ENCODE results near the gene PSORS1C2.
A peak's percentile ranks its signal among the peaks of the same experiment; 100 is the strongest.
"Not testable (repeated sequence)": the region's sequence is repeated elsewhere in the genome, so short reads cannot be mapped to it uniquely, and the experiment has no call there.

Gene PSORS1C2

DNA sequence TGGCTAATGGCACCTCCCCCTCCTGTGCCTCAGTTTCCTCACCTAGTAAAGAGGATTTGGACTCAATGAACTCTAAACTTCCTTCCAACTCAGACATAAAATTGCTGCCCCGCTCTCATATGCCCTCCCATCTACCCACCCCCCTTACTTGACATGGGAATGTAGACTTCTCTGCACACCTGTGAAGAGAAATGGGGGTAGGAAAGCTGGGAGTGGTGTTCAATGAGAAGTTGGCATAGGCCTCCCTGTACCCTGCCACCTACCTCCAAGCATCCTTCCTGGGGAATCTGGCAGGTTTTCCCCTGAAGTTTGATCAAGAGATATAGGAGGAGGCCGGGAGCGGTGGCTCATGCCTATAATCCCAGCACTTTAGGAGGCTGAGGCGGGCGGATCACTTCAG lies 35.5 kb upstream of the PSORS1C2 start:
- Histone ChIP-seq H3K4me1 (ENCODE audit: control insufficient read depth, insufficient read depth, low read length, poor library complexity, severe bottlenecking) (peaks cover 41% of the 10 kb centered on the region), H3K4me3 (ENCODE audit: extremely low read depth, insufficient read depth, low read length, poor library complexity, severe bottlenecking) (peak overlapping the region; percentile 36), H3K9me3 (ENCODE audit: control insufficient read depth, low read length) (no peaks in the 10 kb centered on the region), H3K27ac (ENCODE audit: low read depth, low read length, severe bottlenecking) (no peak overlapping the region), H3K36me3 (ENCODE audit: control insufficient read depth, insufficient read depth, low read length) (no peaks in the 10 kb centered on the region)
- WGBS, 2 experiments (ENCODE audit: insufficient coverage in 2 of 2) = 92 to 100% methylated on average over 2 of the region's 5 CpGs

DNA sequence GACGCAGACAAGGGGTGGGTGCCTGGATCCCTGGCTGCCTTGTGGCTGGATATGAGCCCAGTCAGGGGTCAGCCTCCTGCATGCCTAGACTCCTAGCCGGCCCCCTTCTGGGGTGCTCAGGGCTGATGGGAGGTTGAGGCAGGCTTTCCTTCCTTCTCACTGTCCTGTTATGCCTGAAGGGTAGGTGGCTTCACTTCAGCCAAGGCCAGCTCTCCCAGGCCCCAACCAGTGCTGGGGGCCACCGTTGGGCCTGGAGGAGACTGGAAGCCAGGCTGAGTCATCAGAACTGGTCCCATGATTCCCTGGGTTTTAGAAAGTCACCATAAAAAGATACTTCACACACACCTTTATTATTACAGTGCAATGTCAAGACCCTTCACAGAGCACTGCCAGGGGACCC lies 34.5 kb upstream of the PSORS1C2 start:
- Histone ChIP-seq H3K9me3 (ENCODE audit: control insufficient read depth, low read length) (no peaks in the 10 kb centered on the region), H3K4me3 (ENCODE audit: extremely low read depth, insufficient read depth, low read length, poor library complexity, severe bottlenecking) (peak overlapping the region; percentile 36), H3K27ac (ENCODE audit: low read depth, low read length, severe bottlenecking) (no peak overlapping the region), H3K36me3 (ENCODE audit: control insufficient read depth, insufficient read depth, low read length) (no peaks in the 10 kb centered on the region), H3K4me1 (ENCODE audit: control insufficient read depth, insufficient read depth, low read length, poor library complexity, severe bottlenecking) (peaks cover 36% of the 10 kb centered on the region)
- WGBS, 2 experiments (ENCODE audit: insufficient coverage in 2 of 2) = 58 to 72% methylated on average over 2 of the region's 3 CpGs

DNA sequence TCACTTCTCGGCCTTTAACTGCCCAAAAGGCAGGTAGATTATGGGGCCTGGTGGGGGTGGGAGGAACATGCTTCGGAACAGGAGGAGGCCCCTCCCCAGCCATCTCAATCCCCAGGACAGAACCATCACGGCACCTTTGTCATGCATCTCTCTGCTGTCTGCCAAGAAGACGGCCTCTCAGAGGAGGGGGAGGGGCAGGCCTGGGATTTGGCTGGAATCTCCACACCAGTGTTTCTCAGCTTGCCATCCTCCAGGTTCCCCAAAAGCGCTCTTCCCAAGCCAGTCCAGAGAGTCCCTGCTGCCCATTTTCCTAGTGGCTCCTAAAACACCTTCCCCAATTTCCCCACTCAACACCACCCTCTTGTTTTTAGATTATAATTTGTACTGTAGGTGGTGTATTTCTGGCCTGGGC lies 34.1 kb upstream of the PSORS1C2 start:
- Histone ChIP-seq H3K9me3 (ENCODE audit: control insufficient read depth, low read length) (no peaks in the 10 kb centered on the region), H3K4me1 (ENCODE audit: control insufficient read depth, insufficient read depth, low read length, poor library complexity, severe bottlenecking) (peaks cover 37% of the 10 kb centered on the region), H3K27ac (ENCODE audit: low read depth, low read length, severe bottlenecking) (no peak overlapping the region), H3K36me3 (ENCODE audit: control insufficient read depth, insufficient read depth, low read length) (no peaks in the 10 kb centered on the region), H3K4me3 (ENCODE audit: extremely low read depth, insufficient read depth, low read length, poor library complexity, severe bottlenecking) (peak overlapping the region; percentile 36)
- 43 to 61% methylated on average over 2 to 3 of the region's 5 CpGs for WGBS, 2 experiments (ENCODE audit: insufficient coverage in 2 of 2)

DNA sequence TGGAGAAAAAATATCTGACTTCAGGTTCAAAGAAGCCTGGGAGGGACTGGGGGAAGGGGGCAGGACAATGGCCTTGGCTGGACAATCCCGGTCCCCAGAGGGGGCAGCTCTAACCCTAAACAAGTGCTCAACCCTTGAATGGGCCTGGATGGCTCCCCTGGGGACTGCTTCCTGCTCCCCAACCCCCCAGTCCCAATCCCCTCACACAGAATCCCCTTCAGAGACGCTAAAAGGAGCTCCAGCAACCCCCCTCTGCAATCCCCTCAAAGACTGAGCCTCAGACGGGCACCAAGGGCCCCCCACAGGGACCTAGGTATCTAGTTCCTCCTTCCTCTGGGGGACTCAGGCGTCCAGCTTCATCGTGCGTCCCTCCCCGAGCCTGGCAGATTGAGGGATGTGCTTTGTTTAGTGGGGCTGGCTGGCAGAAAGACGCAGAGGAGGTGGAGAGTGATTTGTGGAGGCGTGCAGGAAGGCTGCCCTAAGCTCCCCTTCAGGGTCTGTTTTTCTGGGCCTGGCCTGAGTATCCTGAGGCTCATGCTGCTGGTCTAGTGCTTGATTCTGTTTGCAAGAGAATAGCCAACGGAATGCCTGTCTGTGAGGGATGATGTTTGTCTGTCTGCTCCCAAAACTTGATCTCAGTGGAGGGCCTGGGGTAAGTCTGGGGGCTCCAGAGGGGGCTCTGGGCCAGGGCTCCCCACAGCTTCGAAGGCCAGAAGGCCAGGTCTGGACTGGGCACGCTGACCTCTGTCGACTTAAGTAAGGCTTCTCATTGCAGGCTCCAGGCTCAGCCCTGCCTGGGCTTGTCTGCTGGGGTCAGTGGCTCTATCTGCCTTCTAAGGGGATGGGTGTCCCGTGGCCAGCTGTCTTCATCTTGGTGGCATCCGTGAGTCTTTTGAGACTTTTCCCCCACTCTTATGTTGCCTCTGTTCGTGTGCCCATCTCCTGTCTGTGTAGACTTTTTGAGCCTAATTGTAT lies 33.4 kb upstream of the PSORS1C2 start:
- Histone ChIP-seq H3K4me3 (ENCODE audit: extremely low read depth, insufficient read depth, low read length, poor library complexity, severe bottlenecking) (peak overlapping the region; percentile 36), H3K4me1 (ENCODE audit: control insufficient read depth, insufficient read depth, low read length, poor library complexity, severe bottlenecking) (peaks cover 37% of the 10 kb centered on the region), H3K27ac (ENCODE audit: low read depth, low read length, severe bottlenecking) (no peak overlapping the region), H3K9me3 (ENCODE audit: control insufficient read depth, low read length) (no peaks in the 10 kb centered on the region), H3K36me3 (ENCODE audit: control insufficient read depth, insufficient read depth, low read length) (no peaks in the 10 kb centered on the region)
- 18 to 22% methylated on average over 11 to 12 of the region's 16 CpGs for WGBS, 2 experiments (ENCODE audit: insufficient coverage in 2 of 2)

DNA sequence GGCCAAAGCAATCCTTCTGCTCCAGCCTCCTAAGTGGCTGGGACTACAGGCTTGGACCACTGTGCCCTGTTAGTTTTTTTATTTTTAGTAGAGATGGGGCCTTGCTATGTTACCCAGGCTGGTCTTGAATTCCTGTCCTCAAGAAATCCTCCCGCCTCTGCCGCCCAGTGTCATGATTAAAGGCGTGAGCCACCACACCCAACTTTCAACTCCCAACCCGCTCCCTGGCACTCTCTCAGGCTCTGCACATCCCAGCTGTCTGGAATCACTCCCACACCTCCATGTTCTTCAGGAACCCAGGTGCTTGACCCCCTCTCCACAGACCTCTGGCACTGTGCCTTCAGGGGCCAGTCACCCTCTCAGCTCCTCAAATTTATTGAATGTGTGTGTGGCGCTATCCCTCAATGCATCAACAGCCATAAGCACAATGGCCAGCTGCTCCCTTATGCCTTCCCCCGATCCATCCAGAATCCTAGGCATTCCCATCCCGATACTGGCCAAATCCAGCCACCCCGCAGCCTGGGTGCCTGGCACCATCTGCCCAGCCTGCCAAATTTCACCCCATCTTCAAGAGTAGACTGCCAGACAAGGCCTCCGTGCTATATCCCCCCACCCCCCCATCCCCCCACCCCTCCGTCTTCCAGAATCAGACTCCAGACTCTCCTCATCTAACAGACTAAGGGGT lies 32.3 kb upstream of the PSORS1C2 start:
- Histone ChIP-seq H3K27ac (ENCODE audit: low read depth, low read length, severe bottlenecking) (no peak overlapping the region), H3K4me3 (ENCODE audit: extremely low read depth, insufficient read depth, low read length, poor library complexity, severe bottlenecking) (peak overlapping the region; percentile 36), H3K9me3 (ENCODE audit: control insufficient read depth, low read length) (no peaks in the 10 kb centered on the region), H3K36me3 (ENCODE audit: control insufficient read depth, insufficient read depth, low read length) (no peaks in the 10 kb centered on the region), H3K4me1 (ENCODE audit: control insufficient read depth, insufficient read depth, low read length, poor library complexity, severe bottlenecking) (peaks cover 32% of the 10 kb centered on the region)
- 87 to 98% methylated on average over 6 to 8 of the region's 10 CpGs for WGBS, 2 experiments (ENCODE audit: insufficient coverage in 2 of 2)

DNA sequence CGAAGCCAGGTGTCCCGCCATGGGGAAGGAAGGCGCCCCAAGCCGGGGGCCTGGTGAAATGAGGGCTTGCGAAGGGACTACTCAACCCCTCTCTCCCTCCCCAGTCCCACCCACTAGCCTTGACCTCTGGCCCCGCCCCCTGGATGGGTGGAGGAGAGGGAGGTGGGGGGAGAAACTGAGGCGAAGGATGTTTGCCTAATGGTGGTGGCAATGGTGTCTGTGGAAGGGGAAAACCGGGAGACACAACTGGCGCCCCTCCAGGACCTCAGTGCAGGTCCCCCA lies 31.7 kb upstream of the PSORS1C2 start, which contains the start of gene POU5F1:
POU5F1 (minus strand) TSS at position 83 of the 282 bp plus-strand sequence; CDS start at position 21, 62 bp downstream.
- H3K4me3 ChIP-seq (ENCODE audit: extremely low read depth, insufficient read depth, low read length, poor library complexity, severe bottlenecking) = peak within 1 kb of the TSS; percentile 36
- peaks cover 28% of the 10 kb centered on the region for H3K4me1 ChIP-seq (ENCODE audit: control insufficient read depth, insufficient read depth, low read length, poor library complexity, severe bottlenecking)
- no peaks in the 10 kb centered on the region for H3K36me3 ChIP-seq (ENCODE audit: control insufficient read depth, insufficient read depth, low read length)
- 35 to 40% methylated on average over 1 to 2 of the region's 9 CpGs for WGBS, 2 experiments (ENCODE audit: insufficient coverage in 2 of 2)
- H3K27ac ChIP-seq (ENCODE audit: low read depth, low read length, severe bottlenecking) = no peak within 1 kb of the TSS
- no peaks in the 10 kb centered on the region for H3K9me3 ChIP-seq (ENCODE audit: control insufficient read depth, low read length)

DNA sequence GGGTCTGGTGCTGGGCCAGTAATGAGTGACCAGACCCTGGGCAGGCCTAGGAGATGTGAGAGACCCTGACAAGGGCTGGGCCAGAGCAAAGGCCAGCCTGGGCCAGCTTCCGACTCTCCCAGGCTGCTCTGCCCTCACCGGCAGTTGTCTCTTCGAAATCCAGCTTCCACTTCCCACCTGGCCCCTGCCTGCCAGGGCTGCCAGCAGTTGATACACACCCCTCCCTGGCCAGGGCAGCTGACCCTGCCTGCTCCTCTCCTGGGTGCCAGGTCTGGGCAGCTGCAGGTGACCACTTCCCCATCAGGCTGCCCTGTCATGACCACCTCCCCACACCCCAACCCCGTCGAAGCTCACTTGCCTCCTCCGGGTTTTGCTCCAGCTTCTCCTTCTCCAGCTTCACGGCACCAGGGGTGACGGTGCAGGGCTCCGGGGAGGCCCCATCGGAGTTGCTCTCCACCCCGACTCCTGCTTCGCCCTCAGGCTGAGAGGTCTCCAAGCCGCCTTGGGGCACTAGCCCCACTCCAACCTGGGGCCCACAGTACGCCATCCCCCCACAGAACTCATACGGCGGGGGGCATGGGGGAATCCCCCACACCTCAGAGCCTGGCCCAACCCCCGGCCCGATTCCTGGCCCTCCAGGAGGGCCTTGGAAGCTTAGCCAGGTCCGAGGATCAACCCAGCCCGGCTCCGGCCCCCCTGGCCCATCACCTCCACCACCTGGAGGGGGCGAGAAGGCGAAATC lies 31.2 kb upstream of the PSORS1C2 start:
- not testable (repeated sequence) for H3K9me3 ChIP-seq (ENCODE audit: control insufficient read depth, low read length); H3K27ac ChIP-seq (ENCODE audit: low read depth, low read length, severe bottlenecking); H3K36me3 ChIP-seq (ENCODE audit: control insufficient read depth, insufficient read depth, low read length)
- WGBS, 2 experiments (ENCODE audit: insufficient coverage in 2 of 2) = 29 to 37% methylated on average over 6 to 15 of the region's 23 CpGs
- Histone ChIP-seq H3K4me3 (ENCODE audit: extremely low read depth, insufficient read depth, low read length, poor library complexity, severe bottlenecking) (peak overlapping the region; percentile 36), H3K4me1 (ENCODE audit: control insufficient read depth, insufficient read depth, low read length, poor library complexity, severe bottlenecking) (peaks cover 23% of the 10 kb centered on the region)

DNA sequence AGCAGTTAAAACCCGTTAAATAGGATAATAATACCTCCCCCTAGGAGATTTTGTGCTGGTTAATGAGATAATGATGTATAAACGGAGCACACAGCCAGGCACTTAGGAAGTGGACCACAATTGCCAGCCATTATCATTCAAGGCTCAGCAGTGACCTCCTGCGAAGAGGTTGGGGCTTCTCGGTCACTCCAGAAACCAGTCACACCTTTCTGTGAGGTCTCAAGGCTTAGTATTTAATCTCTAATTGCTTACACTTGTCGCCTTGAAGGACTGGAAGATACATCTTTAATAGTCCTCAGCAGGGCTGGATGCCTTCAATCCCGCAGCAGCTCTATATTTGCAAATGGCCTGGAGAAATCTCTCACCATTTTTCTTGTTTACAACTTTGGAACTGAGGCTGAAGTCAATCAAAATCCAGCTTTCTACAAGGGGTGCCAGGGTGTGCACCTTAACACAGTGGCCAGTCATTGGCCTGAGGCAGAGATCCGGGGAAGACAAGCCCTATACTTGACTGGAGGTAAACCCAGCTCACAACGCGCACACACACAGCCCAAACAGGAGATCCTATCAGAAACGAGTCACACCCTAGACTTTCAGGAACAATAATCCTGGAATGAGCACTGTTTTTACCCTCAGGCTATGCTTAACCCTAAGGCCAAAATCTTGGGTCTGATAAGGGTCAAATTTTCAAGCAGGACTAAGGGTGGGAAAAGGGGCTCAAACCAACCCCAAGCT lies 30.4 kb upstream of the PSORS1C2 start:
- Histone ChIP-seq H3K36me3 (ENCODE audit: control insufficient read depth, insufficient read depth, low read length) (no peaks in the 10 kb centered on the region), H3K4me3 (ENCODE audit: extremely low read depth, insufficient read depth, low read length, poor library complexity, severe bottlenecking) (no peak overlapping the region), H3K27ac (ENCODE audit: low read depth, low read length, severe bottlenecking) (no peak overlapping the region), H3K4me1 (ENCODE audit: control insufficient read depth, insufficient read depth, low read length, poor library complexity, severe bottlenecking) (peaks cover 23% of the 10 kb centered on the region), H3K9me3 (ENCODE audit: control insufficient read depth, low read length) (no peaks in the 10 kb centered on the region)
- WGBS, 2 experiments (ENCODE audit: insufficient coverage in 2 of 2) = 20 to 29% methylated on average over 8 of the region's 10 CpGs

DNA sequence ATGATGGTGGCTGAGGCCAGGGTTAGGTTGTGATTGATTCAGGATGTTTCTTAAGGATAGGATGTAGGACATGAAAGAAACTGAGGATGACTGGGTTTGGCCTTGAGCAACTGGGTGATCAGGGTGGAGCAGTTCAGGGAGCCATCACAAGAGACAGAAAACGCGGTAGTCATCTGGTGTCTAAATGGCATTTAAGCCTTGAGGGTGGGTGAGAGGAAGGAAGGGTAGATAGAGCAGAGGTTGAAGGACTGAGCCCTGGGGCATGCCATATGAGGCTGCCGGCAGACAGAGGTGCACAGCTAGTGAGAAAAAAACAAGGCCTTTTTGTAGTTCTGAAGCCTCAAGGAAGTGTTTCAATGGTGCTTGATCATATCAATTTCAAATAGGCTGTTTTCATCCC lies 29.7 kb upstream of the PSORS1C2 start:
- no peaks in the 10 kb centered on the region for H3K9me3 ChIP-seq (ENCODE audit: control insufficient read depth, low read length)
- peaks cover 22% of the 10 kb centered on the region for H3K4me1 ChIP-seq (ENCODE audit: control insufficient read depth, insufficient read depth, low read length, poor library complexity, severe bottlenecking)
- no peak overlapping the region for H3K4me3 ChIP-seq (ENCODE audit: extremely low read depth, insufficient read depth, low read length, poor library complexity, severe bottlenecking)
- 27 to 32% methylated on average over 3 of the region's 3 CpGs for WGBS, 2 experiments (ENCODE audit: insufficient coverage in 2 of 2)
- peaks cover 2% of the 10 kb centered on the region for H3K36me3 ChIP-seq (ENCODE audit: control insufficient read depth, insufficient read depth, low read length)
- no peak overlapping the region for H3K27ac ChIP-seq (ENCODE audit: low read depth, low read length, severe bottlenecking)

DNA sequence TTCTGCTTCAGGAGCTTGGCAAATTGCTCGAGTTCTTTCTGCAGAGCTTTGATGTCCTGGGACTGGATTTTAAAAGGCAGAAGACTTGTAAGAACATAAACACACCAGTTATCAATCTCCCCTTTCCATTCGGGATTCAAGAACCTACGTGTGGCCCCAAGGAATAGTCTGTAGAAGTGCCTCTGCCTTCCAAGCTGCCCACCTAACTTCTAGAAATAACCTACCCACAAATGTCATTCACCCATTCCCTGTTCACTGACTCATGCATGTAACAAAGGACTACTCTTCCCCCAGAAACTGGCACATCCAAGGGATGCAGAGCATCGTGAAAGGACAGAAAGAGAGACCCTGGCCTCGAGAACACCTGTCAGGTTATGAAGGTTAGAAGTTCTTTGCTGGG lies 27.1 kb upstream of the PSORS1C2 start:
- Histone ChIP-seq H3K4me3 (ENCODE audit: extremely low read depth, insufficient read depth, low read length, poor library complexity, severe bottlenecking) (no peak overlapping the region), H3K27ac (ENCODE audit: low read depth, low read length, severe bottlenecking) (no peak overlapping the region), H3K4me1 (ENCODE audit: control insufficient read depth, insufficient read depth, low read length, poor library complexity, severe bottlenecking) (peaks cover 4% of the 10 kb centered on the region), H3K9me3 (ENCODE audit: control insufficient read depth, low read length) (no peaks in the 10 kb centered on the region), H3K36me3 (ENCODE audit: control insufficient read depth, insufficient read depth, low read length) (peaks cover 24% of the 10 kb centered on the region)
- 84 to 89% methylated on average over 3 to 4 of the region's 5 CpGs for WGBS, 2 experiments (ENCODE audit: insufficient coverage in 2 of 2)
